Cardiac muscle cell (in vitro differentiated cells and primary cell): ENCODE results near the gene PSME3IP1. TPM values are rescaled to one million over a fixed set of nuclear protein-coding genes. Genes with fewer than 3 reads are reported as not detected.

ENCODE experiments used
- DNase-seq, 2 donors: peaks; one replicate each; pipeline versions ENCODE4 v3.0.0 to v3.0.0-alpha.2; 2010 to 2017; ENCODE audit warnings: low read depth in 1 of 2, low spot score in 1 of 2
- H3K27ac ChIP-seq: fragments of 200-600 bp; sonication (generic); 2 replicates; pipeline ENCODE4 v1.5.1; 2016
- H3K27me3 ChIP-seq: fragments of 200-600 bp; sonication (generic); 2 replicates; pipeline ENCODE4 v1.6.0; 2016; ENCODE audit warnings: control low read depth
- H3K36me3 ChIP-seq: fragments of 200-600 bp; sonication (generic); 2 replicates; pipeline ENCODE4 v1.5.1; 2016; ENCODE audit warnings: control low read depth
- H3K4me1 ChIP-seq: fragments of 200-600 bp; sonication (generic); 2 replicates; pipeline ENCODE4 v1.8.1; 2017; ENCODE audit warnings: low read depth, mild to moderate bottlenecking, mixed run types
- H3K4me3 ChIP-seq: fragments of 200-600 bp; sonication (generic); 2 replicates; pipeline ENCODE4 v1.5.1; 2016; ENCODE audit warnings: mild to moderate bottlenecking
- H3K9me3 ChIP-seq: fragments of 200-600 bp; sonication (generic); 2 replicates; pipeline ENCODE4 v1.5.1; 2017; ENCODE audit warnings: low read depth, mild to moderate bottlenecking, control low read depth
- polyA plus RNA-seq: library from polyadenylated mRNA; unstranded; fragments of >200 nt; fragmentation: Nextera tagmentation; extraction: Ambion mirVana; gene quantifications from 2 replicates; pipeline ENCODE4 v1.2.1, GENCODE V29; 2016
- total RNA-seq: library from RNA; depleted of rRNA; stranded (reverse); fragments of >200 nt; gene quantifications from 2 replicates; pipeline ENCODE4 v1.2.3, GENCODE V29; 2016
- TF ChIP-seq, protein P1 (sequence below): IDR thresholded peaks from 2 replicates; pipeline ENCODE4 v1.5.1; 2012; ENCODE audit warnings: low read depth, mild to moderate bottlenecking, low read length

PSME3IP1 gene
- total and polyA plus RNA-seq, 2 experiments from 2014 or later = 73.6 to 108 TPM

- Histone ChIP-seq H3K27me3 (no peaks in the 10 kb centered on the region), H3K27ac (no peak overlapping the region), H3K36me3 (no peaks in the 10 kb centered on the region), H3K4me1 (no peaks in the 10 kb centered on the region), H3K9me3 (no peaks in the 10 kb centered on the region), H3K4me3 (no peak overlapping the region)
- TF ChIP-seq, protein P1, sequence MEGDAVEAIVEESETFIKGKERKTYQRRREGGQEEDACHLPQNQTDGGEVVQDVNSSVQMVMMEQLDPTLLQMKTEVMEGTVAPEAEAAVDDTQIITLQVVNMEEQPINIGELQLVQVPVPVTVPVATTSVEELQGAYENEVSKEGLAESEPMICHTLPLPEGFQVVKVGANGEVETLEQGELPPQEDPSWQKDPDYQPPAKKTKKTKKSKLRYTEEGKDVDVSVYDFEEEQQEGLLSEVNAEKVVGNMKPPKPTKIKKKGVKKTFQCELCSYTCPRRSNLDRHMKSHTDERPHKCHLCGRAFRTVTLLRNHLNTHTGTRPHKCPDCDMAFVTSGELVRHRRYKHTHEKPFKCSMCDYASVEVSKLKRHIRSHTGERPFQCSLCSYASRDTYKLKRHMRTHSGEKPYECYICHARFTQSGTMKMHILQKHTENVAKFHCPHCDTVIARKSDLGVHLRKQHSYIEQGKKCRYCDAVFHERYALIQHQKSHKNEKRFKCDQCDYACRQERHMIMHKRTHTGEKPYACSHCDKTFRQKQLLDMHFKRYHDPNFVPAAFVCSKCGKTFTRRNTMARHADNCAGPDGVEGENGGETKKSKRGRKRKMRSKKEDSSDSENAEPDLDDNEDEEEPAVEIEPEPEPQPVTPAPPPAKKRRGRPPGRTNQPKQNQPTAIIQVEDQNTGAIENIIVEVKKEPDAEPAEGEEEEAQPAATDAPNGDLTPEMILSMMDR = no peak
- no peak for DNase-seq
Observed at GRCh38 chr16:57146040-57146647, 39.7 kb downstream of the PSME3IP1 start.

DNA sequence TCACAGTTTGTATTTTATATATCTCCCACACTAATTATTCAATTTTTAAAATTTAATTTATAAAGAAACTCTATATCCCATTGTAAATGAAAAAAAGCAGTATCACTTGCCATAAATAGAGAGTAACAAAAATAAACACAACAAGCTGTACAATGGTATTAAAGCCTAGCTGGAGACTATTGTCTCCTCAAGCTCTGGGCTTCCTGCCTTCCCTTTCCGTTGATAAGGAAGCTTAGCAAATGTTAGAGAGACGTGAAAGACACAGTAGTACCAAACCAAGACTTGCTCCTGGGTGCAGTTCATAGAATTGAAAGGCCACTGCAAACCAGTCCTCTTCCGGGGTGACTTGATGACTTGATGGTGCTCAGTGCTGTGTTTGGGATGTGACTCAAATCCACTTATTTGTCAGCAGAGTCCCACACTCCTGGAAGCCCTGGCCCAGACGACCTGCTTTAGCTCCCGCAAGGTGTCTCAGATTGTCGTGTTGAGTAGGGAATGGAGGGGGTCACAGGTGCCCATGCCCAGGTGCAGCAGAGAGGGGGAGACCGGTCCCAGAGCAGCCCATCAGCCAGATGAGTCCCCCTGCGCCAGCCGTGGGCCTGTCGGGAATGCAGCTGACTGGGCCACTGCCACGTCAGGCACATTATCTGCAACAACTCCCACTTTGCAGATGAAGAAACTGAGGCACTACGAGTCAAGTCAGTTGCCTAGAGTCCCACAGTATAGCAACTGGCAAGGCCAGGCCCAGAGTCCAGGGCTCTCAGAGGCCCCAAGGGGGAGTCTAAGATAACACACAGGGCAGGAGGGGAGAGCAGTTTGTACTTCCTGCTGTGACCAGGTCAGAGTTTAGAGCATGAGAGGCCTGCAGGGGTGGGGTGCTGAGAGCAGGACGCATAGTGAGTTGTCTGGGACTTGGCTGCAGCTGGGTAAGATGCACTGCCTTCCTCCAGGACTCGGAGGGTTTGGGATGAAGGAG, 40.5 kb downstream of the PSME3IP1 start:
- TF ChIP-seq, protein P1 = no peak
- peak in 1 of 2 donors; percentile 29 for DNase-seq
- Histone ChIP-seq H3K27ac (no peak overlapping the region), H3K4me1 (no peaks in the 10 kb centered on the region), H3K4me3 (no peak overlapping the region), H3K9me3 (no peaks in the 10 kb centered on the region), H3K36me3 (no peaks in the 10 kb centered on the region), H3K27me3 (no peaks in the 10 kb centered on the region)

DNA sequence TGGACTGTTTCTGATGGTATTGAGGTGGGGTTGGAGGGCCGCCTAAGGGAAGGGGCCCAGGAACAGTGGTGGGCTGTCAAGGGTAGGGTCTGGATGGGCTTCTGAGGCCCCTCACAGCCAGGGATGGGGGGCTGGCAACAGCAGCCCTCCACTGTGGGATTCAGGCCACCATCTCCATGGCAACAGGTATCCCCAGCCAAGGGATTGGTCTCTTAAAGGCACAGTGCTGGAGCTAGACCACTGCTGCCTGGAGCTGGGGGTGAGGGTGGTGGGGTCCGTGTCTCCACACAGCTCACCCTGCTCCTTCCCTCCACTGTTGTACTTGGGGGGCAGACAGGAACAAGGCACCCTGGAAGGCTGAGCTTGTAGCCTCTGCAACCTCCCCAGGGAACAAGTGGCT, 41.8 kb downstream of the PSME3IP1 start:
- TF ChIP-seq, protein P1 = no peak
- Histone ChIP-seq H3K27me3 (no peaks in the 10 kb centered on the region), H3K27ac (no peak overlapping the region), H3K4me3 (no peak overlapping the region), H3K4me1 (no peaks in the 10 kb centered on the region), H3K9me3 (no peaks in the 10 kb centered on the region), H3K36me3 (no peaks in the 10 kb centered on the region)
- no peak for DNase-seq

- Histone ChIP-seq H3K4me1 (no peaks in the 10 kb centered on the region), H3K27ac (no peak overlapping the region), H3K9me3 (no peaks in the 10 kb centered on the region), H3K4me3 (no peak overlapping the region), H3K27me3 (no peaks in the 10 kb centered on the region), H3K36me3 (no peaks in the 10 kb centered on the region)
- no peak for DNase-seq
- TF ChIP-seq, protein P1 = no peak
Observed at GRCh38 chr16:57143149-57143921, 42.5 kb downstream of the PSME3IP1 start.

DNA sequence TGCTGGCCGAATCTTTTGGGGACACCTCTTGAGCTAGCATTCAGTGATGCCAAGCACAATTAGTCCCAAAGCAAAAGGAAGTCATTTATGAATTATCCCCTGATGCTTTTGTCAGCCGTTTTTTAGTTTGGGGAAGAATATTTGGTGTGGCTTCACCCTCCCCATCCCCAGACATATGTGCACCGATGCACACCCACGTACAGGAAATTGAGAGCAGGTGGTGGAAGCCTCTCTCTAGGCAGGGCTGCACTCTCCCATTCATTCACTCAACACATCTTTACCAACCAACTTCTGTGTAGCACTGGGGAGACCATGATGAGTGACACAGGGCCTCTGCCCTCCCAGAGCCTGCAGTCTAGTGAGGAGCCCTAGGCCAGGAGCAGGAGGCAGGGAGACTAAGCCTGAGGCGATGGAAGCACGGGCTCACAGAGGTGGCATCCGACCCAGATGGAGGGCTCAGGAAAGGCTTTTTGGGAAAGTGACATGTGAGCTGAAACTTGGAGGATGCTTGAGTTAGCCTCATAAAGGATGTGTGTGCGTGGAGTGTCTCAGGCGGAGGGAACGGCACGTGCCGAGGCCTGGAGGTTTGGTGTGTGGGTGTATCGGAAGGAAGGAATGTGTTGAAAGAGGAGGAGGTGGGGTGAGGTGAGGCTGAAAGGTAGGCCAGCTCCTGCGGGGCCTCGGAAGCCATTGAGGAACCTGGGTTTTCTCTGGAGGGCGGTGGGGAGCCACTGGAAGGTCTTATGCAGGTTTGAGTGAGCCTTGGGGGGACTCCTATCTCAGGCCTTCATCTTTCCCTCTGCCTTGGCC, 43.8 kb downstream of the PSME3IP1 start:
- Histone ChIP-seq H3K36me3 (no peaks in the 10 kb centered on the region), H3K4me1 (no peaks in the 10 kb centered on the region), H3K27me3 (no peaks in the 10 kb centered on the region), H3K27ac (no peak overlapping the region), H3K9me3 (no peaks in the 10 kb centered on the region), H3K4me3 (no peak overlapping the region)
- TF ChIP-seq, protein P1 = no peak
- DNase-seq = no peak
